HepG2 (cell line): Measurements from ENCODE around the gene AHSP. TPM values are rescaled to one million over a fixed set of nuclear protein-coding genes. Genes with fewer than 3 reads are reported as not detected.

Experiments used
- KDM1A ChIP-seq: IDR thresholded peaks from 2 replicates; pipeline ENCODE4 v1.6.1; 2016; ENCODE audit warnings: missing compliant biosample characterization
- MBD4 ChIP-seq: IDR thresholded peaks from 2 replicates; pipeline ENCODE4 v1.6.1; 2012; ENCODE audit warnings: low read length, inconsistent platforms, borderline replicate concordance
- MIER2 ChIP-seq: IDR thresholded peaks from 2 replicates; pipeline ENCODE4 v1.6.1; 2016; ENCODE audit warnings: missing biosample characterization, missing genetic modification reagents
- NFAT5 ChIP-seq: sonication (generic); formaldehyde crosslinking; IDR thresholded peaks from 2 replicates; pipeline ENCODE4 v1.4.0; 2020; ENCODE audit warnings: missing genetic modification reagents
- PAX8 ChIP-seq: sonication (generic); formaldehyde crosslinking; IDR thresholded peaks from 2 replicates; pipeline ENCODE4 v1.8.0; 2022; ENCODE audit warnings: mild to moderate bottlenecking, missing genetic modification reagents, borderline replicate concordance
- SRSF4 ChIP-seq: fragments of 200-400 bp; formaldehyde crosslinking; IDR thresholded peaks from one replicate; pipeline ENCODE4 v1.6.1; 2018; ENCODE audit warnings: mild to moderate bottlenecking, low read depth, low read length, moderate library complexity; ENCODE audit not compliant: poor library complexity, severe bottlenecking
- TEAD3 ChIP-seq: optimal IDR thresholded peaks from 2 replicates; pipeline ENCODE3; 2016; ENCODE audit warnings: borderline replicate concordance
- TOE1 ChIP-seq: sonication (generic); formaldehyde crosslinking; IDR thresholded peaks from 2 replicates; pipeline ENCODE4 v1.4.0; 2020; ENCODE audit warnings: mild to moderate bottlenecking, missing genetic modification reagents
- ZNF20 ChIP-seq: sonication (generic); formaldehyde crosslinking; IDR thresholded peaks from 2 replicates; pipeline ENCODE4 v1.4.0; 2020; ENCODE audit warnings: mild to moderate bottlenecking, moderate library complexity, missing genetic modification reagents
- ZZZ3 ChIP-seq: sonication (generic); formaldehyde crosslinking; IDR thresholded peaks from 2 replicates; pipeline ENCODE4 v1.4.0; 2020; ENCODE audit warnings: missing genetic modification reagents, mild to moderate bottlenecking, borderline replicate concordance
- polyA plus RNA-seq, 8 experiments: library from polyadenylated mRNA; depleted of rRNA in 3 of 8; stranded (reverse) in 7 of 8; unstranded in 1 of 8; fragments of >200 nt; fragmentation: Illumina TruSeq in 4 of 8; extraction: Trizol in 4 of 8; gene quantifications; 2 replicates each; pipeline versions ENCODE4 v1.2.1 to v1.2.3, GENCODE V29; 2011 to 2016; ENCODE audit warnings: low read depth in 4 of 8, missing spikeins in 1 of 8, mixed read lengths in 1 of 8; ENCODE audit not compliant: insufficient read depth in 1 of 8
- total RNA-seq, 5 experiments: library from RNA; depleted of rRNA; stranded (reverse); fragments of >200 nt; fragmentation: Illumina TruSeq; extraction: Trizol; gene quantifications; 2 replicates each; pipeline ENCODE4 v1.2.3, GENCODE V29; 2016; ENCODE audit warnings: low read depth in 1 of 5

AHSP gene
- total and polyA plus RNA-seq, 2 of the 13 experiments (the other 11 are each of a cell fraction or from before 2014, with no cell fraction given), result not detected

DNA sequence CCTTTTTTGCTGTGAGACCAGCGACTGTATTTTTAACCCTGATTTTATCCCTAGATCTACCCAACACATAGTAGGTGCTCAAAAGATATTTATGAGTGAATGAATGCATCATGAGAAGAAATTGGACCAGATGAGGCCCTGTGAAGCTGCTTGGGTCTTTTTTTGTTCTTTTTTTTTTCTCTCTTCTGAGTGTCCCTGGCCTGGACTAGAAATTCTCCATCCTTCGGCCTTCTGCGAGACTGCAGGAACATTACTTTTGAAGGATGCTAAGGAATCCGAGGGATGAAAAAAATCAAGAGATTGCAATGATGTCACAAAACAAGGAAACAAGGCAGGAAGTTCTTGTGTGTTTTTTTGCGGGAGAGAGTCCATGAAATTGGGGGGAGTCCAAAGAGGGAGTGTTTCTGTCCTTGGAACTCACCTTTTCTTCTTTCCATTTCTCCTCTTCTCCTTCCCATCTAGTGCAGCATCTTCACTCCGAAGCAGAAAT, 18.9 kb upstream of the AHSP start (continued):
- TF ChIP-seq PAX8 (CRISPR knock-in tag), result peak; percentile 36; the same call in 1 of the 2 replicates
- TF ChIP-seq TEAD3, result peak; percentile 14
- no peak for TF ChIP-seq KDM1A (CRISPR knock-in tag)
- TF ChIP-seq SRSF4, result no peak
- TF ChIP-seq MIER2 (CRISPR knock-in tag), result no peak
- TF ChIP-seq ZNF20 (CRISPR knock-in tag), result 0 out of 2 replicates have a peak, but pooled peaks have one; percentile 20
- no peak for TF ChIP-seq ZZZ3 (CRISPR knock-in tag)
- TF ChIP-seq NFAT5, result no peak
- 0 out of 2 replicates have a peak, but pooled peaks have one; percentile 24 for TF ChIP-seq MBD4
- 0 out of 2 replicates have a peak, but pooled peaks have one; percentile 27 for TF ChIP-seq TOE1 (CRISPR knock-in tag)
